GM18907 (cell line): ENCODE data around the gene C8A.

Source experiments
- ATAC-seq: cut with Tn5 transposase; IDR thresholded peaks from one replicate; pipeline ENCODE4 v1.9.1; 2021; ENCODE audit warnings: mild to moderate bottlenecking, moderate library complexity; ENCODE audit not compliant: unreplicated experiment

The C8A gene

GRCh38 chr1:56854521-56855099, at the start of gene C8A:
C8A (plus strand) TSS chr1:56854797; CDS start chr1:56854902, 105 bp downstream.
- no peak for ATAC-seq

DNA sequence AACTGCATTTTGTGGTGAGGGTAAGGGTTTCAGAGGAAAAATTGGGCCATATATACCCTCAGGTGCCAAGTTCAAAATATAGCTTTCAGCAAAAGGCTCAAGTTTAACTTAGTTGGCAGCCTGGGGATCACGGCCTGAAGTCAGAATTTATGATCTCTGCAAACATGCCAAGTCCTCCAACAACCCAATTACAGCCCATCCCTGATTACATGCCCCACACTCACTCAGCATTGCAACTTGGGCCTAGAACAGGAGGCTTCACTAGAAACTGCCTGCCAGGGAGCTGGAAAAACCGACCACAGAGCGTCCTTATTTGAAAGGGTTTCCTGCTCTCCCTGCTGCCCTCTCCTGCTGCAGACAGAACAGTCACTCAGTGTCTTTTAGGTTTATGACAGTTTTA, 47.8 kb upstream of the C8A start:
- ATAC-seq = no peak

GRCh38 chr1:56808410-56808809, 46.2 kb upstream of the C8A start:
- no peak for ATAC-seq

DNA sequence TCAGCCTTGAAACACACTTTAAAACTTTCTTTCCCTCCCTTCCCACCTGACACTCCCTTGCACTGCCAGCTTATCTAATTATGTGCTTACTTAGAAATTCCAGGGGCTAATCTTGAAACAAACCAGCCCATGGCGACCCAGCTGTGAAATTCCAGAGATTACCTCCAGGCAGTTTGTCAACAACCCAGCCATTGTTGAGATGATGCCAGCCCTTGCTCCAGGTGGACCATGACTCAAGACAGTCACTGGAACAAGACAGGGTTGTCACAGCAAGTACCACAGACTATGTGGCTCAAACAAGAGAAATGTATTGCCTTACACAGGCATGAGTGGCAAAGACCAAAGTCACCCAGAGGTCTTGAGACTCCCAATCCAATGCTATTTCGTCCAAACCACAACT, 43.3 kb upstream of the C8A start:
- ATAC-seq = no peak

DNA sequence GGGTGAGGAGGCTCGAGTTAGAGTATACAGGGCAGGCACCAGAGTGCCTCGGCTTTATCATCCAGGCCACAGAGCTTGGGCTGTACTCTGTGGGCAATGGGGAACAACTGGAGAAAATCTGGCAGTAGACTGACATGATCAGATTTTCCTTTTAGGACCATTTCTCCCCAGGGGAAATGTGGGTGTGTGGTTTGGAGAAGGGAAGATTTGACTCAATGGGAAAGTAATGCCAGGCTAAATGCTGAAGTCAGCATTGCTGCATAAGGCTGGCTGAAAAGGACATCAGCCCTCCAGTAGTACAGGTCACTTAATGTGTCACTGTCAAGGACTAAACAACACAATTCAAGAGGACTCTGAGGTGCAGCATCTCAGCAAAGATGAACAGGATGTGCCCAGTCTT, 40.4 kb upstream of the C8A start:
- ATAC-seq = no peak

DNA sequence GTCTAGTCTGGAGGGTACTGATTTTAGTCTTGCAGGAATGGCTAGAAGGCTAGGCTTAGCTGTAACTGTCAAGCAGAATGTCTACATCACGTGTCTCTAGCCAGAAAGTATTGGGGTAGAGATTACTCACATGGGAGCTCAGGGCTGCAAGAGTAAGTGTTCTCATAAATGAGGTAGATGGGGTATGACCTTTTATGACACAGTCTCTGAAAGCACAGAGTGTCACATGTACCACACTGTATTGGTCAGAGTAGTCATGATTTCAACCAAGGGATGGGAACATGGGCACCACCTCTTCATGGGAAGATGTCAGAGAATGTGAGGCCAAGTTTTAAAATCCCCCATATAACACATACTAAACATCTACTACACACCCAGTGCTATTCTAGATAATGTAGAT, 38.3 kb upstream of the C8A start:
- ATAC-seq = no peak

GRCh38 chr1:56816909-56817308, 37.7 kb upstream of the C8A start:
- ATAC-seq = peak; percentile 63

GRCh38 chr1:56817716-56818463, 36.7 kb upstream of the C8A start:
- no peak for ATAC-seq

DNA sequence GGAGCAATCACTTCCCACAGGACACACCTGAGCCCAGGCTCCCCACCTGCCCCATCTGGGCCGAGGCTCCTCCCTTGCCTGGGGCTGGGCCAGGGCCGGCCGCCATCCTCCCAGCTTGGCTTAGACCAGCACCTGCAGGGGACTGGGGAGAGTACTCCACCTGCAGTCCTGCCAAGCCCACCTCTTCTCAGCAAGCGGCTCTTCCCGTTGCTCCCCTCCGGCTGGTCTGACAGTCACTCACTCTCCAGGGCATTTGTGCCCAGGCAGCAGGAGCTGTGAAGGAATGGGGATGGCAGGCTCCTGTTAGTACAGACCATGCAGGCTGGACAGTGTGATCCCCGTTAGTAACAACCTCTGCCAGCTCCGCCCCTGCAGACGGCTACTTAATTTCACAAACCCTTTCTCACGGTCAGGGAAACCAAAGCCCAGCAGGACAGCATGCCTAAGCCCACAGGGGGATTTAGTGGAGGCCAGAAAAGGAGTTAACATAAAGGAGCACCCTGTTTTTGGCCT, 35.2 kb upstream of the C8A start, which contains the start of gene FYB2:
TSS of gene FYB2 (minus strand) at position 18 of the 513 bp plus-strand sequence. CDS start 114 bp downstream, outside the sequence.
- no peak for ATAC-seq

DNA sequence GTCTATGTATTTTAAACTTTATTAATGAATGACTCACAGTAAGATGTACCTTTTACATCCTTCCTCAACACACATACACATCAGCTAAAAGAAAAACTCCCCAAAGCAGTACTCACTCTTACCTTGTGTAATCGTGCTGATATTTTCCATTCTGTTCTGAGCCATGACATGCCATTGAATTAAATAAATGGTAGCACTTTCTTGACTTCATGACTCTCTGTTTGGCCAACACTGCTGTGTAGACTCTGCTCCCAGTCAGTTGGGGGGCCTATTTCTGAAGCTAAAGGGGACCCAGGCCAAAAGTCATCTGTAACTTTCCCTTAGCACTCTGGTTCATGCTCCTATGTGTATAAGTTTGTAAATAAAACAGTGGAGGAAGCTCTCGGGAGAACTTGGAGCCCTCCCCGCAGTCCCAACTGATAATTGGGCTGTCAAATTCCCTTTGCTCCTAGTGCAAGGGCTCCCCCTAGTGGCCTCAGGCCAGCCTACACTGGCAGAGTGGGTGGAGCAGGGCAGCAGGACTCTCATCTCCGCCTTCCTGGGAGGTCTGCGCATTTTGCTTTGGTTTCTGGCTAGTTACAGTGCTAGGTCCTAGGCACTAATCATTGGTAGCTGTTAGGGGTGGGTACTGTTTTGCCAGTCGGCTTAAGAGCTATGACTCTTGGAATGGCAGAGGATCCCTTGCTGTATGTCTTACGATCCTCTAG, 33.7 kb upstream of the C8A start:
- peak; percentile 77 for ATAC-seq

GRCh38 chr1:56821462-56821797, 33.2 kb upstream of the C8A start:
- no peak for ATAC-seq

- ATAC-seq = no peak
Observed at GRCh38 chr1:56824271-56824670, 30.3 kb upstream of the C8A start.

- ATAC-seq = no peak
Observed at GRCh38 chr1:56824938-56825337, 29.7 kb upstream of the C8A start.

GRCh38 chr1:56825436-56825835, 29.2 kb upstream of the C8A start:
- ATAC-seq = no peak

DNA sequence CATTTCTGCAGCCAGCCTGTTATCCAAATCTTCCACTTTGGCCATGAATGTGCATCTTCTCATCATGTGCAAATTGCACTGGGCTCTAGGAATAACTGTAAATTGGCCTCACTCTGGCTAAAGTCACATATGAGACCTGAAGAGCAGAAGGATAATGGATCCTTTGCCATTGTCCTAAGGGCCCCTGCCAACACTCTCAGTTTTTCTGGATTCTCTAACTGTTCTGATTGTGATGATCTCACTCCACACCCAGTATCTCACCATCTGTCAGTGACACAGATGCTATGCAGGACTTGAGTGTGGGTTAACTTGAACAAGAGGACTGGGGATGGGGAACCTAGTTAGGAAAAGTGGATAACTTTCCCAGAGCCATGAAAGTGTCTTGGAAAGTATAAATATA, 26.9 kb upstream of the C8A start:
- ATAC-seq = no peak

GRCh38 chr1:56830052-56830451, 24.5 kb upstream of the C8A start:
- ATAC-seq = no peak

- peak; percentile 75 for ATAC-seq
Observed at GRCh38 chr1:56831871-56832693, 22.5 kb upstream of the C8A start.

DNA sequence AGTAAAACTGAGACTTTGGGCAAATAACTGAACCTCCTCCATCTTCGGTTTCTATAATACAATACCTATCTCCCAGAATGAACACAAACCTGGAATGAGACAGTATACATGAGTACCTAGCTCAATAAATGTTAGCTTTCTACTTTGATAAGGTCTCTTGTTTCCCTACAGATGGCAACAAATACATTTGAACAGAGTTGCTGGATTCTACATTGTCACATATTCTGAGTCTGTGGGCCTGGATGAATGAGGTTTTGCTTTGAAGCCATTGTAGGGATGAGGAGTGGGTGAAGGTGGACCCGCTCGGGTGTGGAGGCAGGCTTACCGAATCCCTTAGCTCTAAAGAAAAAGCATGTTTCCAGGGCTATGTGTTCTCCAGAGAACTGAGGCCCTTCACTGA, 21.5 kb upstream of the C8A start:
- no peak for ATAC-seq

DNA sequence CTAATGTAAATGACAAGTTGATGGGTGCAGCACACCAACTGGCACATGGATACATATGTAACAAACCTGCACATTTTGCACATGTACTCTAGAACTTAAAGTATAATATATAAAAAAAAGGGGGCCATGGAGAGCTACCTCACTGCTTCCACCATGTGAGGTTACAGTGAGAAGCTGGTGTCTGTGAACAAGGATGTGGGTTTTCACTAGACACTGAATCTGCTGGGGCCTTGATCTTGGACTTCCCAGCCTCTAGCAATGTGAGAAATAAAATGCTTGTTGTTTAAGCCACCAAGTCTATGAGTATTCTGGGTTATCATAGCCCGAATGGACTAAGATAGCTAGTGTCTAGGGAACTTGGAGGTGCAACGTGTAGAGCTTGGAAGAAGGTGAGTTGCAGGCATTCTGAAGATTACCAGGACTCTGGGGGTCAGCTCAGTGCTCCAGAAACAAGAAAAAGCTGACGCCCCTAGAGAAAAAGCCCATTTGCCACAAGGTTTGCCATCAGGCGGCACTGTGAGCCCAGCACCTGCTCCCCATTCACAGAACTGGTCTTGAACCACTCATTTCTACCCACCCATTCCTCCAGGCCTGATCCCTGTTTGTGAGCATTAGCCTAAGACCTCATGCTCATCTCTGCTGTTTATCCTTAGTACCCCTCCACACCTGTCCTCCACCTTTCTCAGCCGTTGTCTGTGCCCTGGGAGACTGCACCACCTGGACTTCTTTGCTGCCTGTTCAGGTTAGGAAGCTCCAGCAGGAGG, 20.3 kb upstream of the C8A start:
- no peak for ATAC-seq

- ATAC-seq = no peak
Observed at GRCh38 chr1:56835657-56836056, 18.9 kb upstream of the C8A start.
